HepG2 (cell line): ENCODE results near the gene NUP88. TPM values are rescaled to one million over a fixed set of nuclear protein-coding genes. Genes with fewer than 3 reads are reported as not detected.

Experiments
- ARID3A ChIP-seq: IDR thresholded peaks from 2 replicates; pipeline ENCODE4 v1.6.1; 2012; ENCODE audit warnings: low read depth, low read length, improper control_type of control experiment
- CSRNP1 ChIP-seq: sonication (generic); formaldehyde crosslinking; IDR thresholded peaks from 2 replicates; pipeline ENCODE4 v1.8.1; 2023; ENCODE audit warnings: mild to moderate bottlenecking, missing genetic modification reagents
- EEA1 ChIP-seq: sonication (generic); formaldehyde crosslinking; IDR thresholded peaks from 2 replicates; pipeline ENCODE4 v1.5.1; 2020; ENCODE audit warnings: mild to moderate bottlenecking, missing genetic modification reagents, borderline replicate concordance
- GATAD2A ChIP-seq: IDR thresholded peaks from 2 replicates; pipeline ENCODE4 v1.6.1; 2016
- GTF2F1 ChIP-seq: fragments of 150-350 bp; IDR thresholded peaks from 2 replicates; pipeline ENCODE4 v1.6.1; 2014; ENCODE audit warnings: low read length
- HNF4A ChIP-seq: sonication (generic); formaldehyde crosslinking; IDR thresholded peaks from 2 replicates; pipeline ENCODE4 v1.4.0; 2020; ENCODE audit warnings: missing genetic modification reagents
- HNF4G ChIP-seq, 2 experiments: sonication (generic) in 1 of 2; formaldehyde crosslinking in 1 of 2; IDR thresholded peaks; 2 replicates each; pipeline versions ENCODE4 v1.4.0 to v1.6.1; 2011 to 2020; ENCODE audit warnings: borderline replicate concordance in 2 of 2, low read depth in 2 of 2, mild to moderate bottlenecking in 2 of 2, low read length in 1 of 2, missing genetic modification reagents in 1 of 2, moderate library complexity in 1 of 2
- IRF2 ChIP-seq: IDR thresholded peaks from 2 replicates; pipeline ENCODE4 v1.6.1; 2018; ENCODE audit warnings: missing genetic modification reagents, missing compliant biosample characterization
- MEIS2 ChIP-seq: sonication (generic); formaldehyde crosslinking; IDR thresholded peaks from 2 replicates; pipeline ENCODE4 v1.9.0; 2021; ENCODE audit warnings: mild to moderate bottlenecking, missing genetic modification reagents
- NAIF1 ChIP-seq: sonication (generic); formaldehyde crosslinking; IDR thresholded peaks from 2 replicates; pipeline ENCODE4 v1.5.0; 2020; ENCODE audit warnings: mild to moderate bottlenecking, missing genetic modification reagents, borderline replicate concordance
- SOX13 ChIP-seq, 3 experiments: fragments of 450-650 bp in 1 of 3; sonication (generic) in 1 of 3; formaldehyde crosslinking in 1 of 3; IDR thresholded peaks in 2 of 3; conservative IDR thresholded peaks in 1 of 3; 2 replicates each; pipeline versions ENCODE4 v1.5.0 to v1.6.1; 2016 to 2020; ENCODE audit warnings: antibody characterized with exemption in 1 of 3, mild to moderate bottlenecking in 1 of 3, missing compliant biosample characterization in 1 of 3, missing genetic modification reagents in 1 of 3, moderate library complexity in 1 of 3
- TFDP1 ChIP-seq: IDR thresholded peaks from 2 replicates; pipeline ENCODE4 v1.6.1; 2016; ENCODE audit warnings: missing compliant biosample characterization, missing genetic modification reagents, borderline replicate concordance
- YEATS2 ChIP-seq: sonication (generic); formaldehyde crosslinking; IDR thresholded peaks from 2 replicates; pipeline ENCODE4 v1.4.0; 2020; ENCODE audit warnings: missing genetic modification reagents, borderline replicate concordance
- ZBTB25 ChIP-seq: IDR thresholded peaks from 2 replicates; pipeline ENCODE4 v1.6.1; 2018; ENCODE audit warnings: missing genetic modification reagents
- ZNF180 ChIP-seq: sonication (generic); formaldehyde crosslinking; IDR thresholded peaks from 2 replicates; pipeline ENCODE4 v1.4.0; 2020; ENCODE audit warnings: low read depth, missing genetic modification reagents, borderline replicate concordance
- ZNF644 ChIP-seq: IDR thresholded peaks from 2 replicates; pipeline ENCODE4 v1.6.1; 2016; ENCODE audit warnings: low read depth
- polyA plus RNA-seq, 8 experiments: library from polyadenylated mRNA; depleted of rRNA in 3 of 8; stranded (reverse) in 7 of 8; unstranded in 1 of 8; fragments of >200 nt; fragmentation: Illumina TruSeq in 4 of 8; extraction: Trizol in 4 of 8; gene quantifications; 2 replicates each; pipeline versions ENCODE4 v1.2.1 to v1.2.3, GENCODE V29; 2011 to 2016; ENCODE audit warnings: low read depth in 4 of 8, missing spikeins in 1 of 8, mixed read lengths in 1 of 8; ENCODE audit not compliant: insufficient read depth in 1 of 8
- total RNA-seq, 5 experiments: library from RNA; depleted of rRNA; stranded (reverse); fragments of >200 nt; fragmentation: Illumina TruSeq; extraction: Trizol; gene quantifications; 2 replicates each; pipeline ENCODE4 v1.2.3, GENCODE V29; 2016; ENCODE audit warnings: low read depth in 1 of 5
- TF ChIP-seq, protein P1 (sequence below): sonication (generic); formaldehyde crosslinking; IDR thresholded peaks from 2 replicates; pipeline ENCODE4 v1.8.1; 2023; ENCODE audit warnings: mild to moderate bottlenecking, moderate library complexity, missing genetic modification reagents
- TF ChIP-seq, protein P2 (sequence below): sonication (generic); formaldehyde crosslinking; IDR thresholded peaks from 2 replicates; pipeline ENCODE4 v1.4.0; 2020; ENCODE audit warnings: low read depth, mild to moderate bottlenecking, missing genetic modification reagents

NUP88 gene
- total and polyA plus RNA-seq, 2 of the 13 experiments (the other 11 are each of a cell fraction or from before 2014, with no cell fraction given), result 48.2 to 130 TPM

DNA sequence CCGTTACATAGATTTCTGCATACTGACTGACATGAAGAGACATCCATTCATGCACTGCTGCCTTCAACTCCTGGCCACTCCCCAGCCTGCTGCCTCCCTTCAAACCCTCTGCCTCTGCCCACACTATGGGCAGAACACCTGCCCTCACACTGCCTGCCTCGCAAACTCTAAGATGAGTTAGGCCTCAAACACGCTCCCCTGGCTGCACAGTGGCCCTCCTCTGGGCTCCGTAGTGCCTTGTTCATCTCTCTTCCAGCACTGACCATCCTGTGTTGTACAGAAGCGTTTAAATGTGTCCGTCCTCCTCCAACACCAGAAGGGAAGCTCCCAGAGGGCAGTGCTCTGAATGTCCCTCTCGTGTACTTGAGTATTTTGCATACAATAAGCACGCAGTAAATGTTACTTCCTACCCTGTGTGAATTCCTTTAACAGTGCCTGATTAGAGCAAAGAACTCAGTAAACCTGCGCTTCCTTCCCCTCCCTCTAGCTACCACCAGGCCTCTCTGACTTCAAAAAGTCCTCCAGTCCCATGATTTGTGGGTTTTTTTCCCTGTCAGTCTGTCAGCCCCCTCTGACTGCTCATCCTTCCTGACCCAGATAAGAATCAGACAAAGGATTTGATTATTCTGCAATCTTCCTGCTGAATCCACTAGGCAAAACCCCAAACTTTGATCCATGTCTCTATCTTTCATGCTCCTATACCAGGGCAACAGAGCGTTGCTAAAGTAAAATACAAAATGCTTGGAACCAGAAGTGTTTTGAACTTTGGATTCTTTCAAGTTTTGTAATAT, 45.5 kb upstream of the NUP88 start (continued):
- TF ChIP-seq EEA1 (CRISPR knock-in tag) (no peak), MEIS2 (CRISPR knock-in tag) (peak; percentile 67; the same call in 1 of the 2 replicates), NAIF1 (CRISPR knock-in tag) (peak; percentile 57; the same call in 1 of the 2 replicates), ARID3A (peak; percentile 66), TFDP1 (CRISPR knock-in tag) (peak; percentile 12; the same call in 1 of the 2 replicates), ZNF180 (no peak), SOX13 (IDR thresholded peaks at IDR 0.05) (peak; percentile 40), SOX13 (CRISPR knock-in tag; conservative IDR thresholded peaks at IDR 0.05 in 1 of 2, IDR thresholded peaks at IDR 0.05 in 1 of 2) (peak in 1 of 2 experiments; percentile 75; a peak in 2 of 4 replicates), ZNF644 (CRISPR knock-in tag) (0 out of 2 replicates have a peak, but pooled peaks have one; percentile 8), HNF4G (IDR thresholded peaks at IDR 0.05; ENCODE audit: borderline replicate concordance, low read depth, low read length) (peak; percentile 33; the same call in 1 of the 2 replicates), HNF4G (CRISPR knock-in tag; IDR thresholded peaks at IDR 0.05; ENCODE audit: borderline replicate concordance, low read depth) (no peak), IRF2 (0 out of 2 replicates have a peak, but pooled peaks have one; percentile 18), YEATS2 (CRISPR knock-in tag) (peak; percentile 51; the same call in 1 of the 2 replicates), HNF4A (CRISPR knock-in tag) (peak; percentile 71), GATAD2A (CRISPR knock-in tag) (peak; percentile 43; the same call in 1 of the 2 replicates), CSRNP1 (CRISPR knock-in tag) (no peak), ZBTB25 (CRISPR knock-in tag) (peak; percentile 43; the same call in 1 of the 2 replicates), GTF2F1 (no peak)
- TF ChIP-seq, protein P1, sequence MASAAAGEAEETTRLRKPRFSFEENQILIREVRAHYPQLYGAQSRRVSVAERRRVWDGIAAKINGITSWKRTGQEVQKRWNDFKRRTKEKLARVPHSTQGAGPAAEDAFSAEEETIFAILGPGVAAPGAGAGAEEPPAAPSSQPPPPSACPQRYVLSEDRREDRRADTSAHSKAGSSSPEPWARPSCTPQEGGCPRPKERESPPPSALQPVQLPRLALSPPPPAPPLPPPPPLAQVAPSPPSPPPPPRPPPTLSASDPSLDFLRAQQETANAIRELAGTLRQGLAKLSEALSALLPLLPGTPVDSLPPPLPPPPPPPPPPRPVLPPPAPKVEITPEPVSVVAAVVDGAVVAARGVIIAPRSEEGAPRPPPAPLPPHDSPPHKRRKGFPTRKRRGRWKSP (CRISPR knock-in tag), result 0 out of 2 replicates have a peak, but pooled peaks have one; percentile 34
- TF ChIP-seq, protein P2, sequence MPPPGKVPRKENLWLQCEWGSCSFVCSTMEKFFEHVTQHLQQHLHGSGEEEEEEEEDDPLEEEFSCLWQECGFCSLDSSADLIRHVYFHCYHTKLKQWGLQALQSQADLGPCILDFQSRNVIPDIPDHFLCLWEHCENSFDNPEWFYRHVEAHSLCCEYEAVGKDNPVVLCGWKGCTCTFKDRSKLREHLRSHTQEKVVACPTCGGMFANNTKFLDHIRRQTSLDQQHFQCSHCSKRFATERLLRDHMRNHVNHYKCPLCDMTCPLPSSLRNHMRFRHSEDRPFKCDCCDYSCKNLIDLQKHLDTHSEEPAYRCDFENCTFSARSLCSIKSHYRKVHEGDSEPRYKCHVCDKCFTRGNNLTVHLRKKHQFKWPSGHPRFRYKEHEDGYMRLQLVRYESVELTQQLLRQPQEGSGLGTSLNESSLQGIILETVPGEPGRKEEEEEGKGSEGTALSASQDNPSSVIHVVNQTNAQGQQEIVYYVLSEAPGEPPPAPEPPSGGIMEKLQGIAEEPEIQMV (CRISPR knock-in tag), result no peak
